ENCODE measurements around the gene TXN2. TPM values are rescaled to one million over a fixed set of nuclear protein-coding genes. Genes with fewer than 3 reads are reported as not detected.

TXN2 gene
- total RNA-seq, 1 donor: 17.4 TPM

GRCh38 chr22:36461665-36462649, 19.5 kb downstream of the TXN2 start:
- peaks cover 44% of the 10 kb centered on the region for H3K4me1 ChIP-seq (ENCODE audit: insufficient read depth, low read length)
- TF ChIP-seq CTCF (IDR thresholded peaks at IDR 0.05; ENCODE audit: extremely low read depth, low read depth, low read length): no peak
- H3K36me3 ChIP-seq (ENCODE audit: insufficient read depth, low read length): no peaks in the 10 kb centered on the region
- peak overlapping the region; percentile 1 for H3K4me3 ChIP-seq (ENCODE audit: insufficient read depth, low read length)
- no peaks in the 10 kb centered on the region for H3K27me3 ChIP-seq (ENCODE audit: insufficient read depth, low read length)
- no peaks in the 10 kb centered on the region for H4K20me1 ChIP-seq (ENCODE audit: insufficient read depth, low read length)
- H3K4me2 ChIP-seq (ENCODE audit: insufficient read depth, low read length): peak overlapping the region; percentile 22
- H2AFZ ChIP-seq (ENCODE audit: low read length): no peak overlapping the region
- no peaks in the 10 kb centered on the region for H3K79me2 ChIP-seq (ENCODE audit: insufficient read depth, low read length)
- no peaks in the 10 kb centered on the region for H3K9me3 ChIP-seq (ENCODE audit: low read depth, low read length)
- DNase-seq (ENCODE audit: insufficient read length, low spot score, missing footprints): peak; percentile 88
- peak overlapping the region; percentile 44 for H3K27ac ChIP-seq (ENCODE audit: low read depth, low read length)

- DNase-seq (ENCODE audit: insufficient read length, low spot score, missing footprints): no peak
- no peaks in the 10 kb centered on the region for H3K9me3 ChIP-seq (ENCODE audit: low read depth, low read length)
- H3K4me1 ChIP-seq (ENCODE audit: insufficient read depth, low read length): peaks cover 29% of the 10 kb centered on the region
- H3K4me2 ChIP-seq (ENCODE audit: insufficient read depth, low read length): no peak overlapping the region
- H3K27ac ChIP-seq (ENCODE audit: low read depth, low read length): no peak overlapping the region
- H3K4me3 ChIP-seq (ENCODE audit: insufficient read depth, low read length): no peak overlapping the region
- no peaks in the 10 kb centered on the region for H4K20me1 ChIP-seq (ENCODE audit: insufficient read depth, low read length)
- no peaks in the 10 kb centered on the region for H3K27me3 ChIP-seq (ENCODE audit: insufficient read depth, low read length)
- H2AFZ ChIP-seq (ENCODE audit: low read length): no peak overlapping the region
- no peaks in the 10 kb centered on the region for H3K36me3 ChIP-seq (ENCODE audit: insufficient read depth, low read length)
- TF ChIP-seq CTCF (IDR thresholded peaks at IDR 0.05; ENCODE audit: extremely low read depth, low read depth, low read length): no peak
- no peaks in the 10 kb centered on the region for H3K79me2 ChIP-seq (ENCODE audit: insufficient read depth, low read length)
Measured at GRCh38 chr22:36460202-36460601, 21.2 kb downstream of the TXN2 start.

GRCh38 chr22:36457688-36458450, 23.6 kb downstream of the TXN2 start:
- no peaks in the 10 kb centered on the region for H3K79me2 ChIP-seq (ENCODE audit: insufficient read depth, low read length)
- no peaks in the 10 kb centered on the region for H3K9me3 ChIP-seq (ENCODE audit: low read depth, low read length)
- H3K4me3 ChIP-seq (ENCODE audit: insufficient read depth, low read length): no peak overlapping the region
- peak overlapping the region; percentile 84 for H2AFZ ChIP-seq (ENCODE audit: low read length)
- no peak overlapping the region for H3K4me2 ChIP-seq (ENCODE audit: insufficient read depth, low read length)
- no peak for TF ChIP-seq CTCF (IDR thresholded peaks at IDR 0.05; ENCODE audit: extremely low read depth, low read depth, low read length)
- no peaks in the 10 kb centered on the region for H3K36me3 ChIP-seq (ENCODE audit: insufficient read depth, low read length)
- H3K27me3 ChIP-seq (ENCODE audit: insufficient read depth, low read length): no peaks in the 10 kb centered on the region
- no peaks in the 10 kb centered on the region for H4K20me1 ChIP-seq (ENCODE audit: insufficient read depth, low read length)
- H3K4me1 ChIP-seq (ENCODE audit: insufficient read depth, low read length): peaks cover 23% of the 10 kb centered on the region
- peak; percentile 99 for DNase-seq (ENCODE audit: insufficient read length, low spot score, missing footprints)
- peak overlapping the region; percentile 81 for H3K27ac ChIP-seq (ENCODE audit: low read depth, low read length)

- H3K4me2 ChIP-seq (ENCODE audit: insufficient read depth, low read length): no peak overlapping the region
- H4K20me1 ChIP-seq (ENCODE audit: insufficient read depth, low read length): no peaks in the 10 kb centered on the region
- no peak overlapping the region for H3K4me3 ChIP-seq (ENCODE audit: insufficient read depth, low read length)
- DNase-seq (ENCODE audit: insufficient read length, low spot score, missing footprints): peak; percentile 49
- TF ChIP-seq CTCF (IDR thresholded peaks at IDR 0.05; ENCODE audit: extremely low read depth, low read depth, low read length): no peak
- no peaks in the 10 kb centered on the region for H3K36me3 ChIP-seq (ENCODE audit: insufficient read depth, low read length)
- no peak overlapping the region for H2AFZ ChIP-seq (ENCODE audit: low read length)
- no peaks in the 10 kb centered on the region for H3K79me2 ChIP-seq (ENCODE audit: insufficient read depth, low read length)
- H3K9me3 ChIP-seq (ENCODE audit: low read depth, low read length): no peaks in the 10 kb centered on the region
- H3K27me3 ChIP-seq (ENCODE audit: insufficient read depth, low read length): no peaks in the 10 kb centered on the region
- H3K4me1 ChIP-seq (ENCODE audit: insufficient read depth, low read length): peaks cover 17% of the 10 kb centered on the region
- no peak overlapping the region for H3K27ac ChIP-seq (ENCODE audit: low read depth, low read length)
Measured at GRCh38 chr22:36456464-36456845, 25.0 kb downstream of the TXN2 start.

Data from osteoblast (primary cell).